ENCODE data around the gene DNM1L.

DNM1L gene

DNA sequence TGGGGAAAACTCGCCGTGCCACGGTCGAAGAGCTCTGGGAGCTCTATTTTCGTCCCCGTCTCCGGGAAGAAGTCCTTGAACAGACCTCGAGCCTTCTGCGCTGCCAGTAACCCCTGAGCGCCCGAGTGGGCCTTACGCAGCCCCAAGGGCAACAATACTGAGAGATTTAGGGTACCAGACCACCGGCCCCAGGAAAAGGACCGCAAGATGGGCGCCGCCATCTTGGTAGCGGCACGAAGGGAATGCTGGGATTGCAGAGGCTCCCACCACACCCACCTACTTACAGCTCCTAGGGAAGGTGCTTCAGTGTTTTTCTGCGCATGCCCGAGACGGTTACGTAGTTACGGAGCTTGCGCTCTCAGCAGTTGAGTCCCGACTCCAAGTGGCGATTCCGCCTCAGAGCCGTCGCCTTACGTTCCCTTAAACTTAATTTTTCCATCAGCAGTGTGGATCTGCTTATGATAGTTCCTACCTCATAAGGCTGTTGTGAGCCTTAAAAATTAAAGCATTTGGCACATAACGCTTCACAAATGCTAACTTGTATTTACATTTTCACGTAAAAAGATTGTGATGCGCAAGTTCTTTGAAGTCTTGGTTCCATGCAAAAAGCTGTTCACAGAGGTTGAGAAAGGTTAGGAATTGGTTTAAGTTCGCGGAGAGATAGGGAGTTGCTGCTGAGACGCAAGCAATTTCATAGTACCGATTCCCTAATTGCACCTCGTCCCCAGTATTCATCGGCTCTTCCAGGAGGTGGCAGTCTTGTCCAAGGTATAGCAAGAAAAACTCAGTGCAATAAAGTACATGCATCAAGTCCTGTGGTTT lies 76.8 kb downstream of the DNM1L start, which contains the start of gene YARS2:
Gene YARS2 (minus strand): TSS at position 244 of the 822 bp plus-strand sequence. CDS start 23 bp downstream, at position 221.
- no peaks in the 10 kb centered on the region for H3K9me3 Mint-ChIP-seq
- H3K4me1 Mint-ChIP-seq (ENCODE audit: low read depth), result peaks cover 26% of the 10 kb centered on the region

DNA sequence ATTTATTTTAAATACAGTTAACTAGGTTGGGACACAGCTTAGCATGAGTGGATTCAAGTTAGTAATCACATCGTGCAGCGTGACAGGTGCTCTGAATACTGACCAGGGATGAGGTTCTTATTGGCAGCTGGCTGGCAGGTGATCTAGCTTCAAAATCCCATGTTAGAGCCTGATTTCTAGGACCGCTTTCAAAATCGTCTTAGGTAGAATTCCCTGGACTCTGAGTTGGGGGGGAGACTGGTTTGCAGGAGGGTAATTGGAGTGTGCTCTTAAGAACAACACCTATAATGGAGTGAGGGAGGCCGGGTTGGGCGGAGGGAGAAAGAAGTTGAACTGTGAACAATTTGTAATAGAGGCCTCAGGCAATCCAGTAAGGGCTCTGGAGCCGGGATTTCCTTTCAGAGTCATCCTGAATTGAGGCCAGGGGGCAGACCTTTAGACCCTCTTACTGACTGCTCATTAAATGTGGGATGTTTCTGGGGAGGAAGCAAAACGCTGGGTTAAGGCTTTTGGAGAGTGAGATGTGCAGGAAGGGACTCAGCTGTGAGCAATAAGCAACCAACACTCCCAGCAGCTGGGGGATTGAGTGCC lies 77.5 kb downstream of the DNM1L start:
- Mint-ChIP-seq H3K4me3 (peak overlapping the region; percentile 94), H3K27ac (peak overlapping the region; percentile 96), H3K27me3 (no peaks in the 10 kb centered on the region), H3K4me1 (ENCODE audit: low read depth) (peaks cover 24% of the 10 kb centered on the region), H3K36me3 (ENCODE audit: low read depth) (peaks cover 40% of the 10 kb centered on the region), H3K9me3 (no peaks in the 10 kb centered on the region)
- no peak for DNase-seq

More for the DNA sequence above, 76.8 kb downstream of the DNM1L start, which contains the start of gene YARS2:
- peak; percentile 86 for DNase-seq
- Mint-ChIP-seq H3K27ac (peak within 1 kb of the TSS; percentile 96), H3K4me3 (peak within 1 kb of the TSS; percentile 94), H3K27me3 (no peaks in the 10 kb centered on the region), H3K36me3 (ENCODE audit: low read depth) (peaks cover 47% of the 10 kb centered on the region)

DNA sequence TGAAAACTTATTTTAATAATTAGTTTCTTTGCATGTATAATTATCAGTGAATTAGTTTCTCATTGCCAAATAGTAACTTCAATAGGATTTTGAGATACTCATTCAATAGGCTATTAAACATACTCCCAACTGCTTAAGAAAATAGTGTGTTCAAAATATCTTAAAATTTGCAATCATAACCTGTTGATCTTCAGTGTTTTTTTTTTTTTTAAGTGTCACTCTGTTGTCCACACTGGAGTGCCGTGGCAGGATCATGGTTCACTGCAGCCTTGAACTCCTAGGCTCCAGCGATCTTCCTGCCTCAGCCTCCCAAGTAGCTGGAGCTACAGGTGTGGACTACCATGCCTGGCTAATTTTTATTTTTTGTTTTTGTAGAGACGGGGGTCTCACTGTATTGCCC lies 78.1 kb downstream of the DNM1L start:
- Mint-ChIP-seq H3K27me3 (no peaks in the 10 kb centered on the region), H3K4me3 (no peak overlapping the region), H3K27ac (no peak overlapping the region), H3K36me3 (ENCODE audit: low read depth) (peaks cover 34% of the 10 kb centered on the region), H3K9me3 (no peaks in the 10 kb centered on the region), H3K4me1 (ENCODE audit: low read depth) (peaks cover 22% of the 10 kb centered on the region)
- DNase-seq, result no peak

- no peaks in the 10 kb centered on the region for H3K4me1 Mint-ChIP-seq (ENCODE audit: low read depth)
- DNase-seq, result no peak
- H3K36me3 Mint-ChIP-seq (ENCODE audit: low read depth), result no peaks in the 10 kb centered on the region
- H3K9me3 Mint-ChIP-seq, result no peaks in the 10 kb centered on the region
- H3K4me3 Mint-ChIP-seq, result no peak overlapping the region
- H3K27me3 Mint-ChIP-seq, result peaks cover 2% of the 10 kb centered on the region
- no peak overlapping the region for H3K27ac Mint-ChIP-seq
Observed at GRCh38 chr12:32761716-32762115, 82.6 kb downstream of the DNM1L start.

DNA sequence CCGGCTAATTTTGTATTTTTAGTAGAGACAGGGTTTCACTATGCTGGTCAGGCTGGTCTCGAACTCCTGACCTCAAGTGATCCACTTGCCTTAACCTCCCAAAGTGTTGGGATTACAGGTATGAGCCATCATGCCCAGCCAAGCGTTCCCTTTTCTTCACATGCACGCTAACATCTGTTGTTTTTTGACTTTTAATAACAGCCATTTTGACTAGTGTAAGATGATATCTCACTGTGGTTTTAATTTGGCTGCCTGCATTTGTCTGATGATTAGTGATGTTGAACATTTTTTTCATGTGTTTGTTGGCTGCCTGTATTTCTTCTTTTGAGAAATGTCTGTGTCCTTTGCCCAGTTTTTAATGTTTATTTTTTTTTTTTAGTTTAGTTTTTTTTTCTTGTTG lies 86.8 kb downstream of the DNM1L start:
- Mint-ChIP-seq H3K4me1 (ENCODE audit: low read depth) (no peaks in the 10 kb centered on the region), H3K36me3 (ENCODE audit: low read depth) (no peaks in the 10 kb centered on the region), H3K27me3 (peaks cover 10% of the 10 kb centered on the region), H3K27ac (no peak overlapping the region), H3K9me3 (no peaks in the 10 kb centered on the region), H3K4me3 (no peak overlapping the region)
- no peak for DNase-seq

GRCh38 chr12:32768518-32768917 lies 89.4 kb downstream of the DNM1L start:
- no peaks in the 10 kb centered on the region for H3K9me3 Mint-ChIP-seq
- peaks cover 10% of the 10 kb centered on the region for H3K27me3 Mint-ChIP-seq
- H3K4me1 Mint-ChIP-seq (ENCODE audit: low read depth), result no peaks in the 10 kb centered on the region
- H3K4me3 Mint-ChIP-seq, result no peak overlapping the region
- no peaks in the 10 kb centered on the region for H3K36me3 Mint-ChIP-seq (ENCODE audit: low read depth)
- DNase-seq, result no peak
- no peak overlapping the region for H3K27ac Mint-ChIP-seq

DNA sequence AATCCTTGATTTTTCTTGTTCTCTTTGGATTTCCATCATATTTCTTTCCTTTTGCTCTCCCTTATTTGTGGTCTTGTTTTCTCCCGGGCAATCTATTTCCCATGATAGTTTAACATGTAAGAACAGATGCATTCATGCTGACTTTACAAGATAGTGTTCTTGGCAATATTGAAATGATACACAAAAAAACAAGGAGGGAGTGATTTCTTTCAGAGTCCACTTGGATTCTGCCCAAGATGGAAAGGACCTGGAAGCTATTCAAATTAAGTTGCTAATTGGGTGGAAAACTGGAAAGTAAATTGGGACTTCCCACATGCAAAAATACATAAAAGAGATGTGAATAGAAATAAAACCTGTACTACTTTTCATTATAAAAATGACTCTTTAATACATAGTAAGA lies 91.0 kb downstream of the DNM1L start:
- Mint-ChIP-seq H3K4me1 (ENCODE audit: low read depth) (no peaks in the 10 kb centered on the region), H3K4me3 (no peak overlapping the region), H3K9me3 (no peaks in the 10 kb centered on the region), H3K27ac (no peak overlapping the region), H3K27me3 (peaks cover 10% of the 10 kb centered on the region), H3K36me3 (ENCODE audit: low read depth) (no peaks in the 10 kb centered on the region)
- no peak for DNase-seq

DNA sequence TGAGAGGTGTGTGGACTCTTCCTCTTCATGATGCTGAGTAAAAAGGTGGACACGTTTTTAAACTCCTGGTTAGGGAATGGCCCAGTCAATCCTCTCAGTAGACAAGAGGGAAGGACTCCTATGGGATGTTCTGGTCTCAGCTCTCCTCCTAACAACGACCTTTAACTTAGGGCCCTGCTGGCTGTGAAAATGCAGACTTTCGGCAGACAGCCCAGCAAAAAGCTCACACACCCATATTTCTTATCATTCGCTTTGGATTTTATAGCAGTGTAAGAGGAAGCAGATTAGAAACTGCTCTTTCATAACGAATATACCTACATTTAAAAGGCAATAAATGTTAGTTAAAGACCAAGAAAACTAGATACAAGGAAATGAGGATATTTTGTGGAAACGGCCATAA lies 94.6 kb downstream of the DNM1L start:
- no peaks in the 10 kb centered on the region for H3K4me1 Mint-ChIP-seq (ENCODE audit: low read depth)
- no peaks in the 10 kb centered on the region for H3K36me3 Mint-ChIP-seq (ENCODE audit: low read depth)
- no peaks in the 10 kb centered on the region for H3K9me3 Mint-ChIP-seq
- H3K27ac Mint-ChIP-seq, result no peak overlapping the region
- H3K4me3 Mint-ChIP-seq, result no peak overlapping the region
- H3K27me3 Mint-ChIP-seq, result peaks cover 15% of the 10 kb centered on the region
- no peak for DNase-seq

GRCh38 chr12:32776258-32776657 lies 97.2 kb downstream of the DNM1L start:
- no peak overlapping the region for H3K27ac Mint-ChIP-seq
- no peaks in the 10 kb centered on the region for H3K9me3 Mint-ChIP-seq
- H3K27me3 Mint-ChIP-seq, result peaks cover 26% of the 10 kb centered on the region
- H3K4me1 Mint-ChIP-seq (ENCODE audit: low read depth), result no peaks in the 10 kb centered on the region
- no peak overlapping the region for H3K4me3 Mint-ChIP-seq
- DNase-seq, result no peak
- H3K36me3 Mint-ChIP-seq (ENCODE audit: low read depth), result no peaks in the 10 kb centered on the region

DNA sequence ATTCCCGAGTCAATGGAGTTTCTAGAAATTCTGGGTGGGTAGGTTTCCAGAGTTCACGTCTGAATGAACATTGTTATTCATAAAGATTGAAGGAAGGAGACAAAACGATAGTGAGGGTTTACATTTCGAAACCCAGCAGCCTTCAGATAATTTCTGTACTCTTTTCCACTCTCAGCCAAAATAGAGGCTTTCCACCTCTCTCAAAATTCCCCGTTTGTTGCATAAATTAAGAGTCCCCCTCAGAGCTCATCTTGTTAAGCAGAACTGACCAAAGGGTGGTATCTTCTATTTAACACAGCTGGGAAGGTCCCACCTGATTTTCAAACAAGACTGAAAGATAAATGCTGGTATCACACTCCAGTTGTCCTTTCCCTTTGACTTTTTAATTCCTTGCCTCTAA lies 98.1 kb downstream of the DNM1L start:
- H3K27me3 Mint-ChIP-seq, result peaks cover 26% of the 10 kb centered on the region
- no peaks in the 10 kb centered on the region for H3K36me3 Mint-ChIP-seq (ENCODE audit: low read depth)
- no peak overlapping the region for H3K27ac Mint-ChIP-seq
- H3K4me1 Mint-ChIP-seq (ENCODE audit: low read depth), result no peaks in the 10 kb centered on the region
- DNase-seq, result no peak
- H3K4me3 Mint-ChIP-seq, result no peak overlapping the region
- H3K9me3 Mint-ChIP-seq, result no peaks in the 10 kb centered on the region

DNA sequence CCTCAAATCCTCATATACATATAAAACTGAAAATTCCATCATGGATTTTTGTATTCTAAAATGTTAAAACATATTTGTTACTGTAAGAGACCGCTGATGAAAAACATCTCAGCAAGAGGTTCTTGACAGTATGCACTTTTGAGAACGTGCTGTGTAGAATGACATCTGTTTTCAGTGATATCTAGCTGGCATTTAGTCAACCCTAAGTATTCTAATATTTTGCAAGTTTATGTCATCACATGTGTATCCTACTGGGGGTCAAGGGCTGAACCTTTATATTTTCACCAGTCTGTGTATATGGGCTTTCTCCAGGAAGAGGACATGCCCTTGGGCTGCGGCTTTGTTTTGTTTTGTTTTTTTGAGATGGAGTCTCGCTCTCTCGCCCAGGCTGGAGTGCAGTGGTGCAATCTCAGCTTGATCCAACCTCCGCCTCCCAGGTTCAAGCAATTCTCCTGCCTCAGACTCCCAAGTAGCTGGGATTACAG lies 98.6 kb downstream of the DNM1L start:
- H3K27me3 Mint-ChIP-seq, result peaks cover 26% of the 10 kb centered on the region
- H3K4me3 Mint-ChIP-seq, result no peak overlapping the region
- no peaks in the 10 kb centered on the region for H3K4me1 Mint-ChIP-seq (ENCODE audit: low read depth)
- H3K36me3 Mint-ChIP-seq (ENCODE audit: low read depth), result no peaks in the 10 kb centered on the region
- no peak for DNase-seq
- no peaks in the 10 kb centered on the region for H3K9me3 Mint-ChIP-seq
- no peak overlapping the region for H3K27ac Mint-ChIP-seq

- no peak overlapping the region for H3K27ac Mint-ChIP-seq
- H3K4me1 Mint-ChIP-seq (ENCODE audit: low read depth), result no peaks in the 10 kb centered on the region
- DNase-seq, result no peak
- H3K9me3 Mint-ChIP-seq, result no peaks in the 10 kb centered on the region
- H3K27me3 Mint-ChIP-seq, result peaks cover 37% of the 10 kb centered on the region
- no peaks in the 10 kb centered on the region for H3K36me3 Mint-ChIP-seq (ENCODE audit: low read depth)
- H3K4me3 Mint-ChIP-seq, result no peak overlapping the region
Observed at GRCh38 chr12:32780071-32780470, 101.0 kb downstream of the DNM1L start.

DNA sequence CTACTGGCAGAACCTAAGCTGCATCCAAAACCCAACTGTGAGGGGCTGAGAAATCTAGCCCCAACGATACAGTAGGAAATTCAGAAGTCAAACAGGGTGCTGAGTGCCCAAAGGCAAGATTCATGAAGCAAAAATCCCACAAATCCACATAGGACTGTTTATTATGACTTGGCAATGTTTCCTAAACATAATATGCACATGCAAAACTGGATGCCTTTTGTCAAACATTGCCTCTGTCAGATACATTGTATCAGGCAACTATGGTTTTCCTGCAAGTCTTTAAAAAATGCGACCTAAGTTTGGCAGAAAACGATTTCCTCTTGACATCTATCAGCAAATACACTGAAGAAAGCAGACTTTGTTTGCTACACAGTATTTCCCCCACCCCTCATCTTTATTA lies 103.9 kb downstream of the DNM1L start:
- Mint-ChIP-seq H3K9me3 (no peaks in the 10 kb centered on the region), H3K4me1 (ENCODE audit: low read depth) (no peaks in the 10 kb centered on the region), H3K36me3 (ENCODE audit: low read depth) (no peaks in the 10 kb centered on the region), H3K4me3 (no peak overlapping the region), H3K27me3 (peaks cover 28% of the 10 kb centered on the region), H3K27ac (no peak overlapping the region)
- no peak for DNase-seq

DNA sequence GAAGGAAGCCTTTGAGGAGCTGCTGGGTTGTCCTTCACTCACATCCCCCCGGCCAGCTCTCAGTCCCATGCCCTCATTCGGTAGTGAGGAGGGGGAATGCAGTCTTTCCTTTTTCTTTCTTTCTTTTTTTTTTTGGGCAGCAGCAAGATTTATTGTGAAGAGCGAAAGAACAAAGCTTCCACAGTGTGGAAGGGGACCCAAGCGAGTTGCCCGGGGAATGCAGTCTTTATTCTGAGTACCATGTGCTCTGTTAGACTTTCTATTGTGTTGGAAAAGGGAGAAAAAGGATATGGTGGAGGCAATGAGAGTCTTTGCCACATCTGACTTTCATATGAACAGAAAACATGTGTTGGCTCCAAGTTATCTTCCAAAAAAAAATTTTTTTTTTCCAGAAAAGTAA lies 106.5 kb downstream of the DNM1L start:
- no peaks in the 10 kb centered on the region for H3K36me3 Mint-ChIP-seq (ENCODE audit: low read depth)
- DNase-seq, result no peak
- H3K9me3 Mint-ChIP-seq, result no peaks in the 10 kb centered on the region
- H3K4me3 Mint-ChIP-seq, result no peak overlapping the region
- H3K4me1 Mint-ChIP-seq (ENCODE audit: low read depth), result no peaks in the 10 kb centered on the region
- peaks cover 14% of the 10 kb centered on the region for H3K27me3 Mint-ChIP-seq
- H3K27ac Mint-ChIP-seq, result no peak overlapping the region

GRCh38 chr12:32788405-32788804 lies 109.3 kb downstream of the DNM1L start:
- no peaks in the 10 kb centered on the region for H3K9me3 Mint-ChIP-seq
- peaks cover 14% of the 10 kb centered on the region for H3K27me3 Mint-ChIP-seq
- no peak overlapping the region for H3K4me3 Mint-ChIP-seq
- H3K36me3 Mint-ChIP-seq (ENCODE audit: low read depth), result no peaks in the 10 kb centered on the region
- DNase-seq, result no peak
- no peak overlapping the region for H3K27ac Mint-ChIP-seq
- H3K4me1 Mint-ChIP-seq (ENCODE audit: low read depth), result no peaks in the 10 kb centered on the region
